Naive thymus-derived CD8-positive, alpha-beta T cell (primary cell): ENCODE measurements around the gene CCDC106. TPM values are rescaled to one million over a fixed set of nuclear protein-coding genes. Genes with fewer than 3 reads are reported as not detected.

Source experiments
- ATAC-seq, 2 donors: fragments of 150-1000 bp; cut with Tn5 transposase in 1 of 2; sonication (Bioruptor Pico), chemical (Tn5 transposase) in 1 of 2; 1 replicate in 1 of 2; 2 replicates in 1 of 2; pipeline ENCODE4 v1.10.0; 2021; ENCODE audit warnings: mild to moderate bottlenecking in 2 of 2, moderate library complexity in 2 of 2
- POLR2A ChIA-PET: fragments of 350-600 bp; sonication (Branson Sonifier 250); formaldehyde crosslinking; loops from one replicate; lab custom pipeline; 2021; ENCODE audit warnings: antibody characterized with exemption; lab: Charles Lee
- DNase-seq, 10 donors: peaks; one replicate each; pipeline versions ENCODE4 v3.0.0 to v3.0.0-alpha.2; 2020 to 2022
- H3K27ac Mint-ChIP-seq, 10 donors: one replicate each; pipeline ENCODE4 v1.8.0; 2020 to 2022; ENCODE audit warnings: mild to moderate bottlenecking in 10 of 10, mixed read lengths in 10 of 10, moderate library complexity in 4 of 10, inconsistent platforms in 1 of 10
- H3K27me3 Mint-ChIP-seq, 5 donors: one replicate each; pipeline ENCODE4 v1.8.0; 2021 to 2022; ENCODE audit warnings: mixed read lengths in 5 of 5
- H3K36me3 Mint-ChIP-seq, 3 donors: one replicate each; pipeline ENCODE4 v1.8.0; 2020 to 2022; ENCODE audit warnings: mixed read lengths in 3 of 3, mild to moderate bottlenecking in 2 of 3, inconsistent platforms in 1 of 3
- H3K4me1 Mint-ChIP-seq, 4 donors: one replicate each; pipeline ENCODE4 v1.8.0; 2021 to 2022; ENCODE audit warnings: mixed read lengths in 4 of 4
- H3K4me3 Mint-ChIP-seq, 10 donors: one replicate each; pipeline ENCODE4 v1.8.0; 2020 to 2022; ENCODE audit warnings: mild to moderate bottlenecking in 10 of 10, mixed read lengths in 10 of 10, moderate library complexity in 6 of 10, inconsistent platforms in 1 of 10
- H3K9me3 Mint-ChIP-seq, 9 donors: one replicate each; pipeline ENCODE4 v1.8.0; 2020 to 2022; ENCODE audit warnings: mixed read lengths in 9 of 9, mild to moderate bottlenecking in 3 of 9, inconsistent platforms in 1 of 9, moderate library complexity in 1 of 9
- polyA plus RNA-seq, 3 donors: library from polyadenylated mRNA; unstranded; fragments of 300-500 nt; fragmentation: Illumina TruSeq; gene quantifications; one replicate each; pipeline ENCODE4 v1.2.3, GENCODE V29; 2021
- total RNA-seq, 8 experiments: library from RNA in 2 of 8; stranded (reverse) in 2 of 8; gene quantifications; one replicate each; pipeline ENCODE4 v1.2.3 and lab custom pipeline; 2021 to 2026

CCDC106 gene
- 1 to 10 TPM; 5.3 to 8.3 TPM for total RNA-seq
- 1 to 10 TPM; 2.6 to 4.4 (median 4.3) TPM for polyA plus RNA-seq
- 0.98 to 7.0 (median 6.4) reads per million in 6 experiments for total RNA-seq (lab: John Stamatoyannopoulos, UW)

- Mint-ChIP-seq H3K4me3 (peak within 1 kb of the TSS; percentile 84 to 94 (median 89)), H3K4me1 (peaks cover 24 to 59% (median 55%) of the 10 kb centered on the region in 4 donors), H3K27me3 (no peaks in the 10 kb centered on the region), H3K9me3 (no peaks in the 10 kb centered on the region), H3K27ac (peak within 1 kb of the TSS; percentile 80 to 92 (median 88)), H3K36me3 (peaks cover 0 to 8% (median 0%) of the 10 kb centered on the region in 3 donors)
- POLR2A ChIA-PET, result interaction anchor here (0.9 to 9.2 kb wide), 9 partner anchors 13 to 264 kb away, joined by 3 to 148 read pairs (median 3); partner anchors contain the start of genes TMEM238, ZNF628 and ZNF784
- ATAC-seq (peak; percentile 51 to 52), DNase-seq (peak in 9 of 10 donors; percentile 36 to 79 (median 63))
Measured at GRCh38 chr19:55647732-55648584, at the start of gene CCDC106. TSS of gene CCDC106 (plus strand) at chr19:55648212. CDS start at chr19:55649047, 835 bp downstream.

GRCh38 chr19:55598719-55599467 is 49.1 kb upstream of the CCDC106 start:
- H3K27ac Mint-ChIP-seq, result peak overlapping the region; percentile 96 to 100 (median 99)
- peaks cover 0 to 1% (median 0%) of the 10 kb centered on the region in 9 donors for H3K9me3 Mint-ChIP-seq
- DNase-seq, result peak; percentile 86 to 99 (median 94)
- H3K27me3 Mint-ChIP-seq, result no peaks in the 10 kb centered on the region
- H3K4me1 Mint-ChIP-seq, result peaks cover 13 to 32% (median 25%) of the 10 kb centered on the region in 4 donors
- peaks cover 0 to 28% (median 18%) of the 10 kb centered on the region in 3 donors for H3K36me3 Mint-ChIP-seq
- ATAC-seq, result peak; percentile 54 to 63
- peak overlapping the region; percentile 89 to 100 (median 99) for H3K4me3 Mint-ChIP-seq
- POLR2A ChIA-PET, result interaction anchor here (0.6 to 6.3 kb wide), 27 partner anchors 9 to 1150 kb away, joined by 3 to 60 read pairs (median 4); partner anchors contain the start of genes ISOC2, KMT5C, LENG8 and PPP1R12C

GRCh38 chr19:55599468-55599841 is 48.6 kb upstream of the CCDC106 start, which contains the start of gene FIZ1:
TSS of gene FIZ1 (minus strand) at chr19:55599517. CDS start at chr19:55597865, 1,652 bp downstream.
- ATAC-seq (peak; percentile 76 to 78), DNase-seq (peak; percentile 89 to 99 (median 96))
- Mint-ChIP-seq H3K27ac (peak within 1 kb of the TSS; percentile 96 to 100 (median 99)), H3K9me3 (peaks cover 0 to 1% (median 0%) of the 10 kb centered on the region in 9 donors), H3K27me3 (no peaks in the 10 kb centered on the region), H3K36me3 (peaks cover 0 to 28% (median 18%) of the 10 kb centered on the region in 3 donors), H3K4me3 (peak within 1 kb of the TSS; percentile 89 to 100 (median 99)), H3K4me1 (peaks cover 14 to 36% (median 26%) of the 10 kb centered on the region in 4 donors)
- POLR2A ChIA-PET, result interaction anchor here (0.6 to 6.3 kb wide), 26 partner anchors 12 to 1151 kb away, joined by 3 to 60 read pairs (median 4); partner anchors contain the start of genes HSPBP1, ISOC2, KMT5C and LENG8

- Mint-ChIP-seq H3K9me3 (no peaks in the 10 kb centered on the region), H3K4me3 (peak within 1 kb of the TSS; percentile 89 to 100 (median 99)), H3K27me3 (no peaks in the 10 kb centered on the region), H3K4me1 (peaks cover 16 to 41% (median 31%) of the 10 kb centered on the region in 4 donors), H3K27ac (peak within 1 kb of the TSS; percentile 96 to 100 (median 99)), H3K36me3 (peaks cover 0 to 23% (median 14%) of the 10 kb centered on the region in 3 donors)
- peak; percentile 79 to 98 (median 86) for DNase-seq
- POLR2A ChIA-PET, result interaction anchor here (0.6 to 6.3 kb wide), 24 partner anchors 12 to 1151 kb away, joined by 3 to 60 read pairs (median 4); partner anchors contain the start of genes HSPBP1, ISOC2, KMT5C and LENG8
- peak; percentile 73 to 76 for ATAC-seq
Measured at GRCh38 chr19:55599842-55600661, 48.0 kb upstream of the CCDC106 start, which contains the start of gene ZNF524. TSS of gene ZNF524 (plus strand) at chr19:55600288. CDS start at chr19:55602113, 1,825 bp downstream.

GRCh38 chr19:55600662-55601028 is 47.4 kb upstream of the CCDC106 start:
- POLR2A ChIA-PET, result interaction anchor here (0.7 to 6.3 kb wide), 10 partner anchors 14 to 261 kb away, joined by 3 to 60 read pairs (median 21); partner anchors contain the start of genes KMT5C, U2AF2, ZNF581 and ZNF628
- Mint-ChIP-seq H3K27ac (peak overlapping the region; percentile 70 to 93 (median 86)), H3K4me1 (peaks cover 16 to 42% (median 31%) of the 10 kb centered on the region in 4 donors), H3K36me3 (peaks cover 0 to 17% (median 8%) of the 10 kb centered on the region in 3 donors), H3K27me3 (no peaks in the 10 kb centered on the region), H3K9me3 (no peaks in the 10 kb centered on the region), H3K4me3 (peak overlapping the region; percentile 70 to 89 (median 84))
- ATAC-seq, result no peak
- DNase-seq, result no peak

- Mint-ChIP-seq H3K27ac (peak overlapping the region; percentile 70 to 93 (median 86)), H3K27me3 (no peaks in the 10 kb centered on the region), H3K4me3 (peak overlapping the region; percentile 70 to 89 (median 84)), H3K9me3 (no peaks in the 10 kb centered on the region), H3K36me3 (peaks cover 0 to 12% (median 3%) of the 10 kb centered on the region in 3 donors), H3K4me1 (peaks cover 19 to 46% (median 33%) of the 10 kb centered on the region in 4 donors)
- ATAC-seq (no peak), DNase-seq (no peak)
- POLR2A ChIA-PET, result interaction anchor here (0.5 to 6.3 kb wide), 10 partner anchors 14 to 72 kb away, joined by 3 to 60 read pairs (median 17); partner anchors contain the start of genes U2AF2, ZNF581 and ZNF784
Measured at GRCh38 chr19:55601084-55601483, 46.9 kb upstream of the CCDC106 start.

GRCh38 chr19:55602104-55603001 is 45.7 kb upstream of the CCDC106 start:
- ATAC-seq (no peak), DNase-seq (no peak)
- H3K4me3 Mint-ChIP-seq, result peak overlapping the region in 4 of 10 donors; percentile 49 to 89 (median 88)
- peaks cover 0 to 12% (median 0%) of the 10 kb centered on the region in 3 donors for H3K36me3 Mint-ChIP-seq
- H3K4me1 Mint-ChIP-seq, result peaks cover 31 to 59% (median 44%) of the 10 kb centered on the region in 4 donors
- POLR2A ChIA-PET, result interaction anchor here (1.5 to 6.3 kb wide), 4 partner anchors 23 to 52 kb away, joined by 5 to 55 read pairs (median 29); partner anchors contain the start of genes U2AF2, ZNF581 and ZNF784
- no peaks in the 10 kb centered on the region for H3K9me3 Mint-ChIP-seq
- H3K27ac Mint-ChIP-seq, result peak overlapping the region in 3 of 10 donors; percentile 2 to 88 (median 73)
- H3K27me3 Mint-ChIP-seq, result no peaks in the 10 kb centered on the region

GRCh38 chr19:55603115-55603514 is 44.9 kb upstream of the CCDC106 start:
- POLR2A ChIA-PET, result interaction anchor here (0.8 to 6.3 kb wide), 4 partner anchors 22 to 195 kb away, joined by 3 to 55 read pairs (median 18); partner anchors contain the start of genes UBE2S, ZNF581 and ZNF784
- no peak for DNase-seq
- Mint-ChIP-seq H3K4me3 (peak overlapping the region in 8 of 10 donors; percentile 11 to 89 (median 57)), H3K36me3 (peaks cover 0 to 13% (median 0%) of the 10 kb centered on the region in 3 donors), H3K9me3 (no peaks in the 10 kb centered on the region), H3K27me3 (no peaks in the 10 kb centered on the region), H3K27ac (peak overlapping the region in 6 of 10 donors; percentile 20 to 87 (median 64)), H3K4me1 (peaks cover 34 to 63% (median 50%) of the 10 kb centered on the region in 4 donors)
- ATAC-seq, result no peak

- Mint-ChIP-seq H3K27me3 (no peaks in the 10 kb centered on the region), H3K4me3 (peak overlapping the region; percentile 11 to 91 (median 60)), H3K27ac (peak overlapping the region in 6 of 10 donors; percentile 3 to 98 (median 64)), H3K9me3 (no peaks in the 10 kb centered on the region), H3K36me3 (peaks cover 0 to 13% (median 0%) of the 10 kb centered on the region in 3 donors), H3K4me1 (peaks cover 35 to 58% (median 52%) of the 10 kb centered on the region in 4 donors)
- POLR2A ChIA-PET, result interaction anchor here (0.8 to 6.3 kb wide), 9 partner anchors 21 to 345 kb away, joined by 3 to 55 read pairs (median 8); partner anchors contain the start of genes PPP6R1, U2AF2, UBE2S and ZNF581
- ATAC-seq (no peak), DNase-seq (no peak)
Measured at GRCh38 chr19:55603581-55604292, 44.3 kb upstream of the CCDC106 start.
